LNCAP (cell line): Measurements from ENCODE around the gene PROP1.

Experiments used
- CTCF ChIP-seq: fragments of 450-650 bp; IDR thresholded peaks from 2 replicates; pipeline ENCODE4 v1.5.1; 2017; ENCODE audit warnings: mild to moderate bottlenecking

Gene PROP1

GRCh38 chr5:177981296-177982071, 14.6 kb downstream of the PROP1 start:
- no peak for TF ChIP-seq CTCF

- TF ChIP-seq CTCF, result no peak
These were observed 15.3 kb downstream of the PROP1 start for GRCh38 chr5:177980743-177981151.

DNA sequence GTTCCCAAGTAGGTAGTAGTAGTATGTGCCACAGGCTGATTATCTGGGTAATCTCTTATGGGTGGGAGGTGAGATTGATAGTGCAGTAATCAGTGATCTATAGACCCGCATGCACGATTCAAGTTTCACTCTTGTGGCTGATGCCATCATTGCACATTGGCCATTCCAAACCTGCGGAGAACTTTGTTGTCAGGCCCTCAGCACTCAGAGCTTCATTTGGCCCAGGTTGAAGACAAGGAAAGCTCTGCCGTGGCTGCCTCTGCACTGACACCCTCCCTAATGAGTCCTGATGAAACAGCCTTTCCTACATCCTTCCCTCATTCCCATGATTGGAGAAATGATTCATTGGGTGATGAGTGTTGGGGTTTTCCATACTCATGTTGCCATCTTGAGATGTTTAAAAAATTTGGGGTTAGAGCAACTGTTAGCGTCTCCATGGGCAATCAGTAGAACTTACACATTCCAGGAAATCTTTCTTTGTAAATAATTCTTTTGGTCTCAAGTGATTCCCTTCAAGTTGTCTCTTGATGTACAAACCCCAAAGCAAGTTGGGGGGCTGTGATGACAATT, 22.9 kb downstream of the PROP1 start:
- no peak for TF ChIP-seq CTCF

GRCh38 chr5:177972613-177973012, 23.4 kb downstream of the PROP1 start:
- no peak for TF ChIP-seq CTCF

GRCh38 chr5:177968661-177969211, 27.3 kb downstream of the PROP1 start:
- no peak for TF ChIP-seq CTCF

- no peak for TF ChIP-seq CTCF
These were observed 28.7 kb downstream of the PROP1 start for GRCh38 chr5:177967221-177967887.

GRCh38 chr5:177966839-177967166, 29.2 kb downstream of the PROP1 start:
- no peak for TF ChIP-seq CTCF
